Measurements from ENCODE around the gene MBNL1. TPM values are rescaled to one million over a fixed set of nuclear protein-coding genes. Genes with fewer than 3 reads are reported as not detected.
A peak's percentile ranks its signal among the peaks of the same experiment; 100 is the strongest.
"Not testable (repeated sequence)": the region's sequence is repeated elsewhere in the genome, so short reads cannot be mapped to it uniquely, and the experiment has no call there.

Gene MBNL1
- total RNA-seq, 2 donors from 2014 or later: 641 to 725 TPM

DNA sequence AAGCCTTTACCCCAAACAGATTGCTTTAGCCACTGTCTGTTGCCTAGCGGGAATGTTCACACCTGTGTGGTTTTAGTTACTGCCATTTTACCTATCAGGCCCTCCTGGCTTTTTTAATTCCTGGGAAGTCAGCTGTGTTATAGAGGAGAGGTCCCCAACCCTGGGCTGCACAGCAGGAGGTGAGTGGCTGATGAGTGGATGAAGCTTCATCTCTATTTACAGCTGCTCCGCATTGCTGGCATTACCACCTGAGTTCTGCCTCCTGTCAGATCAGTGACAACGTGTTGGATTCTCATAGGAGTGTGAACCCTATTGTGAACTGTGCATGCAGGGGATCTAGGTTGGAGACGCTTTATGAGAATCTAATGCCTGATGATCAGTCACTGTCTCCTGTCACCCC lies 127.0 kb downstream of the MBNL1 start:
- no peaks in the 10 kb centered on the region for H3K9me3 ChIP-seq (ENCODE audit: control insufficient read depth, low read length, poor library complexity, severe bottlenecking)
- Mint-ChIP-seq H3K27ac (peak overlapping the region; percentile 6), H3K4me1 (peaks cover 33% of the 10 kb centered on the region), H3K4me3 (no peak overlapping the region), H3K27me3 (no peaks in the 10 kb centered on the region), H3K36me3 (ENCODE audit: low read depth) (peaks cover 11% of the 10 kb centered on the region)
- ATAC-seq (no peak), DNase-seq (no peak)

DNA sequence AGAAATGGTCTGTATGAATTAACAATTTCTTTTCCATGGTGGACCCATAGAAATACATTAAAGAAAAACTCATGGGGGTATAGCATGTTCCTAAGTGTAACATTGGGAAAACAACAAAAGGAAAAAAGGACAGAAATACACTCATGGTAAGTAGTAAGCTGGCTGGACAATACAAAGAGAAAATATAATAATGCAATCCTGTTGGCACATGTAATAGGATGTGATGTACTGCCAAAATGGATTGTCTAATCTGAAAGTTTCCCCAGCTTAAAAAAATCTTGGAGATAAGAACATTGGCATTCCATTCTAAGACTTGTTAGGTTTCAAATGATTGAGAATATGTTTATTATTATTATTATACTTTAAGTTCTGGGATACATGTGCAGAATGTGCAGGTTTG lies 128.1 kb downstream of the MBNL1 start:
- H3K4me1 Mint-ChIP-seq: peaks cover 31% of the 10 kb centered on the region
- DNase-seq: no peak
- peaks cover 9% of the 10 kb centered on the region for H3K36me3 Mint-ChIP-seq (ENCODE audit: low read depth)
- ATAC-seq: no peak
- no peak overlapping the region for H3K27ac Mint-ChIP-seq
- H3K9me3 ChIP-seq (ENCODE audit: control insufficient read depth, low read length, poor library complexity, severe bottlenecking): no peaks in the 10 kb centered on the region
- H3K27me3 Mint-ChIP-seq: no peaks in the 10 kb centered on the region
- H3K4me3 Mint-ChIP-seq: no peak overlapping the region

DNA sequence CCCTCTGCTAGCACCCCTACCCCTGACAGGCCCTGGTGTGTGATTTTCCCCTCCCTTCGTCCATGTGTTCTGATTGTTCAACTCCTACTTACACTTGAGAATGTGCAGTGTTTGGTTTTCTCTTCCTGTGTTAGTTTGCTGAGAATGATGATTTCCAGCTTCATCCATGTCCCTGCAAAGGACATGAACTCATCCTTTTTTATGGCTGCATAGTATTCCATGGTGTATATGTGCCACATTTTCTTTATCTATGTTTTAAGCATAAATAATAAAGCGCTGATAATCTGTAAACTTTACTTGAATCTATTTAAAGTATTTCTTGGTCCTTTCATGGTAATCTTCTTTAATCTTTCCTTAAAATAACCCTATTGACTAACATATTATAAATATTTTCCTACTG lies 128.6 kb downstream of the MBNL1 start:
- not testable (repeated sequence) for H3K27me3 Mint-ChIP-seq; DNase-seq; H3K9me3 ChIP-seq (ENCODE audit: control insufficient read depth, low read length, poor library complexity, severe bottlenecking); H3K27ac Mint-ChIP-seq; H3K4me3 Mint-ChIP-seq; H3K36me3 Mint-ChIP-seq (ENCODE audit: low read depth); ATAC-seq
- peaks cover 35% of the 10 kb centered on the region for H3K4me1 Mint-ChIP-seq

DNA sequence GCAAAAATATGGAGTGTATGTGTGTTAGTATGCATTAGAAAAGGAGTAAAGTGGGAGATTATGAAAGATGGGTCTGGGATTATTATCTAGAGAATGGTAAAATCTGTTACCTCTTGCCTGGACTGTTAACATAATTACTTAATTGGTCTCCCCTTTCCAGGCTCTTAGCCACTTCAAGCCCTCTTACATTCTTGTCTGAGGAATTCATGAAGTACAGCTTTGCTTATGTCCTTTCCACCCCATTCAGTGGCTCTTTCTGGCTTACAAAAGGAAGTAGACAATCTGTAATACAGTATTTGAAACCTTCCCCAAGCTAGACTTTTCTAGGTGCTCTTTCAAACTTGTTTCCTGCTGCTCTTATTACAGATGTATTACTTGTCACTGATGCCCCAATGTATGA lies 129.8 kb downstream of the MBNL1 start:
- no peaks in the 10 kb centered on the region for H3K9me3 ChIP-seq (ENCODE audit: control insufficient read depth, low read length, poor library complexity, severe bottlenecking)
- Mint-ChIP-seq H3K4me3 (no peak overlapping the region), H3K27me3 (no peaks in the 10 kb centered on the region), H3K4me1 (peaks cover 39% of the 10 kb centered on the region), H3K27ac (peak overlapping the region; percentile 97), H3K36me3 (ENCODE audit: low read depth) (peaks cover 9% of the 10 kb centered on the region)
- ATAC-seq (no peak), DNase-seq (no peak)

DNA sequence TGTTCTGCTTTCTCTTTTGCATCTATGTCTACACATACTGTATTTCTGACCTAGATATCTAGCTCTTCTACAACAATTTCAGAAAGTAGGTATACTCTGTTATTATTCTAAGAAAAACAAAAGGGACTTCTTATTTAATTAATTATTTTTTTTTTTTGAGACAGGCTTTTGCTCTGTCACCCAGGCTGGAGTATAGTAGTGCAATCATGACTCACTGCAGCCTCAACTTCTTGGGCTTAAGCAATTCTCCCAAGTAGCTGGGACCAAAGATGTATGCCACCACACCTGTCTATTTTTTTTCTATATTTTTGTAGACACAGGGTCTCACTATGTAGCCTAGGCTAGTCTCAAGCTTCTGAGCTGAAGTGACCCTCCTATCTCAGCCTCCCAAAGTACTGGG lies 130.6 kb downstream of the MBNL1 start:
- H3K4me1 Mint-ChIP-seq: peaks cover 43% of the 10 kb centered on the region
- DNase-seq (no peak), ATAC-seq (no peak)
- H3K27me3 Mint-ChIP-seq: no peaks in the 10 kb centered on the region
- peak overlapping the region; percentile 97 for H3K27ac Mint-ChIP-seq
- no peaks in the 10 kb centered on the region for H3K9me3 ChIP-seq (ENCODE audit: control insufficient read depth, low read length, poor library complexity, severe bottlenecking)
- H3K36me3 Mint-ChIP-seq (ENCODE audit: low read depth): peaks cover 9% of the 10 kb centered on the region
- no peak overlapping the region for H3K4me3 Mint-ChIP-seq

DNA sequence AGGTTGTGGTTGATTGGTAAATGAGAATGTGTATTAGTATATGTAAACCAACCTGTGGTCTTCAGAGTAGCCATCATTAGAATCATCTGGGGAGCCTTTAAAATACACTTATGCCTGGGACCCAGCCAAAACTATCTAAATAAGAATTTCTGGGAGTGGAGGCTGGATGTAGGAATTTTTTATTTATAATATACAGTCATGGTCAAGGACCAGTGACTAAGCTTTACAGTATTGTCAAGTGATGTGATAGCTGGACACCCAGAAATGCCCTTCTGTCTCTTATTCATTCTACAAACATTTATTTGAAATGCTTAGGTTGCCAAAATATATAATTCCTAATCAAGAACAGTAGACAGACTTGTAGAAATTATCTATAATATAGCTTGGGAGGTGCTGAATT lies 132.2 kb downstream of the MBNL1 start:
- Mint-ChIP-seq H3K4me3 (no peak overlapping the region), H3K36me3 (ENCODE audit: low read depth) (peaks cover 7% of the 10 kb centered on the region), H3K27me3 (no peaks in the 10 kb centered on the region), H3K27ac (peak overlapping the region; percentile 97), H3K4me1 (peaks cover 39% of the 10 kb centered on the region)
- no peaks in the 10 kb centered on the region for H3K9me3 ChIP-seq (ENCODE audit: control insufficient read depth, low read length, poor library complexity, severe bottlenecking)
- no peak for ATAC-seq
- DNase-seq: no peak

DNA sequence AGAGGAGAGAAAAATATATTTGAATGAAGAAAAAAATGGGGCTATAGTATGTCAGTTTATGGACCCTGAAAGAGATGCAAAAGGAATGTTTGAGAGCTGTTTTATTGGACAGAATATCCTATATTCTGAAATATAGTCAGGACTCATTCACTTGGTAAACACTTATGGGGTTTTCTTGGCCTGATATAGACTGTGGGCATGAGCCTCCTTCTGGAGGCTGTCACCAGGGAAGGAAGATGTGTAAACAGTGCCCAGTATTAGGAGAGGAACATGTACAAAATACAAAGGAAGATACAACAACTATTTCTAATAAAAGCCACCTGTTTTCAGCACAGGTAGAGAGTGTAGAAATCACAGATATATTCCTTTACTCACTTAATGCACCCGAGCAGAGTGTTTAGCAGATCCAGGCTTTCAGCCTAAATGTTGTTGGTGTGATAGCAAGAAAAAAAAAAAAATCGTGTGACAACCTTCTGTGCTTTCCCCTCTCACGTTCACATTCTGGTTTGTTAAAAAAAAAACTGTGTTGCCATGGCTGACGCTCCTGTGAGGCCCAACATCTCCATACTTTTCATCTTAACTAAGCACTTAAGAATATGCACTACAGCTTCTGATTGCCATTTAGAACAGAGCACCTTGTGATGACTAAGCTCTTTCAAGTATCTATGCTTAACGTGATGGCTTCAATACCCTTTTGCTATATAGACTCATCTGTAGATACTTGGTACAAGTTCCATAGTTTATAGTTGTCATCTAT lies 134.1 kb downstream of the MBNL1 start:
- peaks cover 51% of the 10 kb centered on the region for H3K4me1 Mint-ChIP-seq
- peak overlapping the region; percentile 79 for H3K4me3 Mint-ChIP-seq

DNA sequence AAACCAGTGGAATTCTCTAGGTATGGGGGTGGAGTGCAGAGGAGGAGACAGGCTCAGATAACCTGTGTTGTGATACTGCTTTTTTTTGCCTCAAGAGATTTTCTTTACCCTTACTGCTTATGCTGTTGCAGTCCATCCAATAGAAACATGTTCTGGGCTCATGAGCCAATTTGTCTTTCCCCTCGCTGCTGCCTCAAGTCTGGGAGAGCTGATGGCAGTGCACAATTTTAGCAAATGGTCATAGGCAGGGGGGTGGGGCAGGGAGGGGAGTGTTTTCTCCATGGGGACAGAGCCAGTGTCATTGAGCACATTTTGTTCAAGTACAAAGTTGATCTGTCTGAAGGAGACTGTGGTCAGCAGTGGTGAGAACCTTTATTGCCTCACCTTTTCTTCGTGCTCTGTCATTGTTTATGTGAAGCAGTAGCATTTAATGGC lies 134.9 kb downstream of the MBNL1 start:
- H3K9me3 ChIP-seq (ENCODE audit: control insufficient read depth, low read length, poor library complexity, severe bottlenecking): no peaks in the 10 kb centered on the region
- no peak overlapping the region for H3K4me3 Mint-ChIP-seq
- no peak for DNase-seq
- ATAC-seq: no peak
- peaks cover 51% of the 10 kb centered on the region for H3K4me1 Mint-ChIP-seq
- H3K27me3 Mint-ChIP-seq: no peaks in the 10 kb centered on the region
- peak overlapping the region; percentile 97 for H3K27ac Mint-ChIP-seq
- H3K36me3 Mint-ChIP-seq (ENCODE audit: low read depth): peaks cover 6% of the 10 kb centered on the region

More for the DNA sequence above, 134.1 kb downstream of the MBNL1 start:
- H3K27me3 Mint-ChIP-seq: no peaks in the 10 kb centered on the region
- DNase-seq: no peak
- peaks cover 6% of the 10 kb centered on the region for H3K36me3 Mint-ChIP-seq (ENCODE audit: low read depth)
- peak; percentile 85 for ATAC-seq
- no peaks in the 10 kb centered on the region for H3K9me3 ChIP-seq (ENCODE audit: control insufficient read depth, low read length, poor library complexity, severe bottlenecking)
- peak overlapping the region; percentile 97 for H3K27ac Mint-ChIP-seq

DNA sequence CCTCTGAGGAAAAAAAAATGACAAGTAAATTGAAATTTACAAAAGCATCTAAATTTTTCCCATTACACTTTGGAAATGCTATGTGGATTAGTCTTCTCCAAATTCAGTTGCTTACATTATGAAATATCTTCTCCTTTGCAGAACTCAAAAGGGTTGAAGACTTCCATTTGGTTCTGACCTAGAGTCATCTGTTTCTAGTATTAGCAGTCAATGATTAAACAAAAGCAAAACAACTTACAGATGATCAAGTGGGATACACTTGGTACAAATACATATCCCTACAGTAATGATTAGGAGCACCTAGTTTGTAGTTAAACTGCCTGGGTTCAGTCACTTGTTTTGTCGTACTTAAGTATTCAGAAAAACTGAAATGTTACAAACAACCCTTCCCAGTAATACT lies 136.2 kb downstream of the MBNL1 start:
- no peaks in the 10 kb centered on the region for H3K27me3 Mint-ChIP-seq
- DNase-seq (no peak), ATAC-seq (no peak)
- H3K4me3 Mint-ChIP-seq: no peak overlapping the region
- peaks cover 43% of the 10 kb centered on the region for H3K4me1 Mint-ChIP-seq
- peak overlapping the region; percentile 97 for H3K27ac Mint-ChIP-seq
- H3K36me3 Mint-ChIP-seq (ENCODE audit: low read depth): peaks cover 4% of the 10 kb centered on the region
- H3K9me3 ChIP-seq (ENCODE audit: control insufficient read depth, low read length, poor library complexity, severe bottlenecking): no peaks in the 10 kb centered on the region

DNA sequence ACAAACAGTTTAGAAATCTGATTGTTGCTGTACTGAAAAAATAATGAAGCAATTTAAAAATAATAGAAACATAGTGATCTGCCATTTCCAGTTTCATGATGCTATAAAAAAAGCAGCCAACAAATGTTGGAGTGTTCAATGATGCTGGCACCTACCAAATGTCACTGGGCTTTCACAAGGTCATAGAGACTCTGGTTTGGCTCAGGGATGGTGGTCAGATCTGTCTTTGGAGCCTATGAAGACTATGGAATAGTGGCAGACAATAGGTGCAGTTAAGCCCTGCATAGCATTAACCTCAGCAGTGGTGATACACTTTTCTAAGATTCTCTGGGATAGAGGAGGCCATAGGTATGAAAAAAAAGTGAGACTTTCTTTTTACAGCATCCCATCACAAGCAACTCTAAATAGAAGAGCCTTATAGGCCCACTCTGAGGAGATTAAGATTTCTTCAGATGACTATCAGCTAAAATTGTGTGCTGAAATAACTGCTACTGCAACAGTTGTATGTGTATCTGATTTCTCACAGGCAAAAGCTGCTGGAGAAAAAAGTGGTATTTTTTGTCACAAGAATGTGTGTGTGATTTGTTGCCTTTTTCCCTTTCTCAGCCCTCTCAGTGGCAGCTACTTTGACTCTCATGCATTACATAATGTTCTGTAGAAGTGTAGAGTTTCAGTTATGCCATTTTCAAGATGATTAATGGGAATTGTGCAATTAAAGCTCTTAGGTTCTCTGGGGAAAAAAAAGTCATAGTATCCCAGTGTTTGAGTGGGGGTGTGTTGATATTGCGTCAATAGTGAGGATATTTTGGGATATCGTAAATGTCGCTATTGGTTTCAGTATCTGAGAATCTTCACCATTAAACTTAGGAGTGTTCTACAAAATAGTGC lies 137.4 kb downstream of the MBNL1 start:
- no peaks in the 10 kb centered on the region for H3K27me3 Mint-ChIP-seq
- peak overlapping the region; percentile 97 for H3K27ac Mint-ChIP-seq
- ATAC-seq (no peak), DNase-seq (no peak)
- peaks cover 4% of the 10 kb centered on the region for H3K36me3 Mint-ChIP-seq (ENCODE audit: low read depth)
- H3K4me3 Mint-ChIP-seq: no peak overlapping the region
- no peaks in the 10 kb centered on the region for H3K9me3 ChIP-seq (ENCODE audit: control insufficient read depth, low read length, poor library complexity, severe bottlenecking)
- H3K4me1 Mint-ChIP-seq: peaks cover 43% of the 10 kb centered on the region

DNA sequence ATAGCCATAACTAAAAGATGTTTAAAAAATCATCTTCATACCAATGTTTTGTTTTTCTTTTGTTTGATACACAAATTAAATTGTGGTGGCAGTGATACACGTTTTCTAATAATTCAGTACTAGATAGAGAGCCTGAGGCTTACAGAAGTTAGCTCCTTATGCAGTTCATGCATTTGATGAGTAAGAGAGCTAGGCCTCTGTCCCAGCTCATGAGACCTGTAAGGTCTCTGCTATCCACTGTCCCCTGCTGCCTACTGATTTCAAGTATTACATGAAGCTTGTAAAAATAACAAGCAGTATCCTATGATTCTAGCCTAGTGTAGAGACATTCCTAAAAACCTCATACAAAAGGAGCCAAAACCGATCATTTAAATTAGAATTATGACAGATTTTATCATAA lies 144.5 kb downstream of the MBNL1 start:
- ATAC-seq: no peak
- Mint-ChIP-seq H3K36me3 (ENCODE audit: low read depth) (peaks cover 8% of the 10 kb centered on the region), H3K27ac (peak overlapping the region; percentile 76), H3K4me3 (no peak overlapping the region), H3K27me3 (no peaks in the 10 kb centered on the region), H3K4me1 (peaks cover 31% of the 10 kb centered on the region)
- no peaks in the 10 kb centered on the region for H3K9me3 ChIP-seq (ENCODE audit: control insufficient read depth, low read length, poor library complexity, severe bottlenecking)
- DNase-seq: no peak

DNA sequence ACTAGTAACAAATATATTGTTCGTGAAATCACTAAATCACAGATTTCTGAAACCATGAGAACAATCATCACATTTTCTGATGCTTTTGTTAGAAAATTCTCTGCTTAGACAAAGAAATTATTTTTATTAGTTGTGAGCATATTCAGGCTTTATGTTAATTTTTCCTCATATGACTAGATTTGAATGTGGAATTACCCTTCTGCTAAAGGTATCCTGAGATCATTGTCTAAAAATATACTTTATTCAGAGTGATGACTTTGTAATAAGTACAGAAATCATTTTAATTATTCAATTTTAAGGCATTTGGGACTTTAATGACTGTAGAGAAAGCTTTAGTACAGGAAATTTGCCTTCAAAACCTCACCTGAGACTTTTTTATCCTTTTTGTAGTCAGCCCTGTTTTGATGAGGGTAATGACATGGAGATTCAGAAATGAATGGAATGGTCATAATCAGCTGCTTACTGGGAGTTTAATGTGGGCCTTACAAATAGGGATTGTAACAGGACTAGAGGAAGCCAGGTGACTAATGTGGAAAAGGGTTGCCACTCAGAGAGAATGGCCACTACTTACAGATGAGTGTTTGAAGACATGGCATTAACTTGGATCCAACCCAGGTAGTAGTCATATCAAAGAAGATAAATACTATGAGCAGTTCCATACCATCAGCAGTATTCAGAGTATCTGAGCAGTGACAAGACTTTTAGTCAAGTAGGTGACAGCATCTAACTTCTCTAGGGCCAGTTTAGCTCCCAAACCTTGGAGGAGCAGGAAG lies 148.3 kb downstream of the MBNL1 start:
- Mint-ChIP-seq H3K27ac (peak overlapping the region; percentile 59), H3K27me3 (no peaks in the 10 kb centered on the region), H3K4me3 (no peak overlapping the region), H3K4me1 (peaks cover 27% of the 10 kb centered on the region), H3K36me3 (ENCODE audit: low read depth) (peaks cover 15% of the 10 kb centered on the region)
- no peaks in the 10 kb centered on the region for H3K9me3 ChIP-seq (ENCODE audit: control insufficient read depth, low read length, poor library complexity, severe bottlenecking)
- DNase-seq: no peak
- no peak for ATAC-seq

DNA sequence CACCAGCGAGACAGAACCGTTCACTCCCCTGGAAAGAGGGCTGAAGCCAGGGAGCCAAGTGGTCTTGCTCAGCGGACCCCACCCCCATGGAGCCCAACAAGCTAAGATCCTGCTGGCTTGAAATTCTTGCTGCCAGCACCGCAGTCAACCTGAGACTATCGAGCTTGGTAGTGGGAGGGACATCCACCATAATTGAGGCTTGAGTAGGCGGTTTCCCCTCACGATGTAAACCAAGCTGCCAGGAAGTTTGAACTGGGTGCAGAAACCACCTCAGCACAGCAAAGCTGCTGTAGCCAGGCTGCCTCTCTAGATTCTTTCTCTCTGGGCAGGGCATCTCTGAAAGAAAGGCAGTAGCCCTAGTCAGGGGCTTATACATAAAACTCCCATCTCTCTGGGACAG lies 151.0 kb downstream of the MBNL1 start:
- peaks cover 13% of the 10 kb centered on the region for H3K36me3 Mint-ChIP-seq (ENCODE audit: low read depth)
- DNase-seq (no peak), ATAC-seq (no peak)
- no peaks in the 10 kb centered on the region for H3K9me3 ChIP-seq (ENCODE audit: control insufficient read depth, low read length, poor library complexity, severe bottlenecking)
- H3K4me1 Mint-ChIP-seq: peaks cover 26% of the 10 kb centered on the region
- peak overlapping the region; percentile 68 for H3K27ac Mint-ChIP-seq
- H3K4me3 Mint-ChIP-seq: peak overlapping the region; percentile 19
- H3K27me3 Mint-ChIP-seq: no peaks in the 10 kb centered on the region
